Fibroblast of pulmonary artery (primary cell): ENCODE results near the gene HOMER3.

Source experiments
- DNase-seq: peaks from one replicate; pipeline ENCODE4 v3.0.0-alpha.2; 2010; ENCODE audit warnings: low read depth
- H3K4me3 ChIP-seq: replicated peaks from 2 replicates; pipeline ENCODE4 v1.5.1; 2011; ENCODE audit warnings: low read depth, mild to moderate bottlenecking, control low read depth, low read length, moderate library complexity
- CTCF ChIP-seq: IDR thresholded peaks from 2 replicates; pipeline ENCODE4 v1.5.1; 2011; ENCODE audit warnings: mild to moderate bottlenecking, control low read depth, low read length, inconsistent platforms; ENCODE audit errors: missing control alignments

The HOMER3 gene

DNA sequence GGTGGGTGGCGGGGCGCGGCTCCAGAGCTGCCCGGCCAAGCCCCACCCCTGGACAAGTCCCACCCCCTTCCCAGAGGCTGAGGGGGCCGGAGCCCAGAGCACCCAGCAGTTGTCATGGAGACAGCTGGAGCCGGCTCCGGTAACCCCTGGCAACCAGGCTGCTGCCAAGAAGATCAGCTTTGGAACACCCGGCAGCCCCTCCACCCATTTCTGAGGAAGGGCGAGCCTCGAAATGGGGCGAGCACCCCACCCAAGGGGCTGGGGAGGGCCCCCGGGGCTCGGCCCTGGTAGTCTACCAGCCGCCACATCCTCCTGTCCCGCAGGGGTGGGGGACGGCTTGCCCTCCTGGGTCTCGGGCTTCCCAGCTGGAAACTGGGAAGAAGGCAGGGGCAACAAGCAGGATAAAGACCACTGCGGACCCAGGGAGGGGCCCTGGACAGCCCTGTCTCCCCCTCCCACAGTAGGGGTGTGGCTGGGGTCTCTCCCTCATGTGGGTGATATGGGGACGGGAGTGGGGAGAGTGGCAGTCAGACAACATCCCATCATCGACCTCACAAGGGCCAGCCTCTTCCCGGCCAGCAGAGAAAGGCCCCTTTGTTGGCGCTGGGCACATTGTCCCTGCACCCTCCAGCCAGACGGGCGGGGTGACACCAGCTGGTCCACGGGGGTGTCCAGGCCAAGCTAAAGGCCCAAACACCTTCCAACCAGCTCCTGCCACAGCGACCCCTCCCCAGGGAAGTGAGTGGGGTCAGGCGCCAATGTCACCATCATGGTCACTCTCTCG, 46.6 kb downstream of the HOMER3 start:
- peak; percentile 52 for DNase-seq
- peak overlapping the region; percentile 49 for H3K4me3 ChIP-seq
- TF ChIP-seq CTCF: no peak

DNA sequence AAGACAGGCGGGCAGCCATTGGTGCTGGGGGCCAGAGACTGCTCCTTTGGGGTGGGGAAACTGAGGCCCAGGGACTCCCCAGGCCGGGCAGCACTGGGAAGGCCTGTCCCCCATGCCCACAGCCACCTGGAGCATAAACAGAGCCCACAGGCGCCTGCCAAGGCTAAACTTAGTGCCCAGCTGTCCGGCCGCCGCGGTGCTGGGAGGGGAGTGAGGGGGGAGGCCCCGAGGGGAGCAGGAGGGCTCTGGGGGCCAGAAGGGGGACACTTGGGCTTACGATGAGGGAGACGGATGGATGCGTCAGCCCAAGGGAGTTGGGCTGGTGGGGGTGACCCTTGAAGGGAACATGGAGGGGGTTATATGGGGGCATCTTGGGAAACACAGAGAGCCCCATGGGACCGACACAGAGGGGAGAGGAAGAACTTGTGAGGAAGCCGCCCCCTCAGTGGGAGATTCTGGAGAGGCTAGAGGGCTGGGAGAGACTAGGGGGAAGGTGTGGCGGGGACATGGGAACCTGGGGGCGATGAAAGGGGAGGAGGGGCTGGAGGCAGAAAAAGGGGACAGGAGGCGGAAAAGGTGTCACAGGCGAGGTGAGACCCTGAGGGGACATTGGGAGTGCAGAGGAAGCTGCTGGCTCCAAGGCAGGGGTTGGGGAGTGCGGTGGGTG, 47.3 kb downstream of the HOMER3 start:
- DNase-seq: no peak
- TF ChIP-seq CTCF: no peak
- no peak overlapping the region for H3K4me3 ChIP-seq

GRCh38 chr19:18889949-18890745, 50.9 kb downstream of the HOMER3 start:
- no peak for DNase-seq
- no peak overlapping the region for H3K4me3 ChIP-seq
- no peak for TF ChIP-seq CTCF

DNA sequence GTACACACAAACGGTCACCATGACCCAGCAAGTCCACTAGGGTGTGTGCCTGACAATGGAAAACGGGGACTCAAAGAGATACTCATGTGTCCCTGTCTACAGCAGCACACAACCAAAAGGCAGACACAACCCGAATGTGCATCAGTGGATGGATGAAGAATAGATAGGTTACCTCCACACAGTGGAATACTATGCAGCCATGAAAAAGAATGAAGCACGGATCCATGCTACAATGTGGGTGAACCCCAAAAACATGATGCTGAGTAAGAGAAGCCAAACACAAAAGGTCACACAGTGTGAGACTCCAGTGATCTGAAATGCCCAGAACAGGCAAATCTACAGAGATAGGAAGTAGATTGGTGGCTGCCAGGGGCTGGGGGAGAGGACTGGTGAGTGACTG, 54.0 kb downstream of the HOMER3 start:
- TF ChIP-seq CTCF: no peak
- DNase-seq: no peak
- H3K4me3 ChIP-seq: no peak overlapping the region

DNA sequence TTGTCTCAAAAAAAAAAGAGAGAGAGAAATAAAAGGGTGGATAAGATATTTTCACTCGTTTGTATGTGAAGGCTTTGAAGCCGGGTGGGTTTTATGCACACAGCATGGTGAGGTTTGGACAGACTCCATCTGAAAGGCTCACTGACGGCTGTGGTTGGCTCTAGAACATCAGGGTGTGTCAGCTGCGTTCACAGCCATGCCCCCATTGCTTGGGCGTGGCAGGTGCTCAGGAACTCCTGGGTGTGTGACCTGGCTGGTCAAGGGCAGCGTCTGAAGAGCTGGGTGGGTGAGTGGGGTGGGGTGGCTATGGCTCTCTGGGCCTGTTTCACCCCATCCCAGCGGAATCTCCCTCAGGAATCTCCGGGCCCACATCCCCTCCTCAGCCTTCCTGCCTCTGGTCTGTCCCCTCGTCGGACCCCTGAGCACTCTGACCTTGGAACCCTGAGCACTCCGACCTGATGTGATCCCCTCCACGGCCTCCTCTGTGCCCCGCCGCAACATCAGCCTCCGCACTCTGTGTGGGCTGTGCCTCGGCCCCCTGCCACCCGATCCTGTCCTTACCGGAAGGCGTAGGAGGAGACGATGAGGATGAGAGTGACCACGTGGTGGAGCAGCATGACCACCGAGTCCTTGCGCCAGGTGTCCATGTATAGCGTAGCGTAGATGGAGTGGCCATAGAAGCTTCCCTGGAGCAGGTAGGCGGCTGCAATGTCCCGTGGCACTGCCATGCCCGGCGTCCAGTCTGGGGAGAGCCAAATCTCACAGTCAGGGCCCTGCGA, 57.3 kb downstream of the HOMER3 start:
- no peak overlapping the region for H3K4me3 ChIP-seq
- TF ChIP-seq CTCF: no peak
- DNase-seq: no peak

DNA sequence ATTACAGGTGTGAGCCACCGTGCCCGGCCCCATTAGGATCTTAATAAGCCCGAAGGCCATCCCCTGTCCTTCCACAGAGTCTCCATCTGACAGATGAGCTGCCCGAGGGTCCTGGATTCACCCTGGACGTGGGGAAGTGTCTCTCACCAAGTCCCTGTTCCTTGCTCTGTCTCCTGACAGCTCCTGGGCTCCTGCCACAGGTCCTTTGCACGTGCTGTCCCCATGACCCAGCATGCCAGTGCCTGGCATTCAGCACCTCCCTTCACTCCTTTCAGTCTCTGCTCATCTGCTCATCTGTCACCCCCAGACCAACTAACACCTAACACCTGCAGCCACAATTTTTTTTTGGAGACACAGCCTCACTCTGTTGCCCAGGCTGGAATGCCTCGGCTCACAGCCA, 59.5 kb downstream of the HOMER3 start:
- DNase-seq: no peak
- H3K4me3 ChIP-seq: no peak overlapping the region
- no peak for TF ChIP-seq CTCF
